Activated CD8-positive, alpha-beta T cell treated with anti-CD3 and anti-CD28 coated beads for 36 hours (primary cell): ENCODE results near the gene CDHR3. TPM values are rescaled to one million over a fixed set of nuclear protein-coding genes. Genes with fewer than 3 reads are reported as not detected.

Experiments used
- ATAC-seq: fragments of 200-7000 bp; cut with Tn5 transposase; one replicate; pipeline ENCODE4 v1.10.0; 2021; ENCODE audit warnings: mild to moderate bottlenecking, moderate library complexity
- CTCF ChIA-PET: fragments of 350-600 bp; sonication (Branson Sonifier 250); formaldehyde crosslinking; loops from one replicate; lab custom pipeline; 2021; ENCODE audit warnings: antibody characterized with exemption; lab: Charles Lee
- POLR2A ChIA-PET: fragments of 350-600 bp; sonication (Branson Sonifier 250); formaldehyde crosslinking; loops from one replicate; lab custom pipeline; 2021; ENCODE audit warnings: antibody characterized with exemption; lab: Charles Lee
- DNase-seq: peaks from one replicate; pipeline ENCODE4 v3.0.0-alpha.2; 2020
- H3K27ac Mint-ChIP-seq: one replicate; pipeline ENCODE4 v1.8.0; 2021; ENCODE audit warnings: mild to moderate bottlenecking, mixed read lengths
- H3K27me3 Mint-ChIP-seq: one replicate; pipeline ENCODE4 v1.8.0; 2021; ENCODE audit warnings: mixed read lengths
- H3K36me3 Mint-ChIP-seq: one replicate; pipeline ENCODE4 v1.8.0; 2021; ENCODE audit warnings: low read depth, mixed read lengths
- H3K4me1 Mint-ChIP-seq: one replicate; pipeline ENCODE4 v1.8.0; 2021; ENCODE audit warnings: low read depth, mixed read lengths
- H3K4me3 Mint-ChIP-seq: one replicate; pipeline ENCODE4 v1.8.0; 2021; ENCODE audit warnings: mild to moderate bottlenecking, moderate library complexity, mixed read lengths
- H3K9me3 Mint-ChIP-seq: one replicate; pipeline ENCODE4 v1.8.0; 2021; ENCODE audit warnings: mixed read lengths
- CTCF ChIP-seq: fragments of 200-600 bp; IDR thresholded peaks from one replicate; pipeline ENCODE4 v1.8.0; 2022; ENCODE audit warnings: antibody characterized with exemption, mild to moderate bottlenecking
- intact Hi-C: fragments of 100-400 bp; cut with micrococcal nuclease; formaldehyde crosslinking; loops from one replicate; pipeline ENCODE4 v1.10.0; 2022
- total RNA-seq, 2 experiments: library from RNA; stranded (reverse); gene quantifications; one replicate each; pipeline ENCODE4 v1.2.3, GENCODE V29; 2021

CDHR3 gene
- total RNA-seq, 2 experiments from 2014 or later, result 0.58 to 0.74 TPM

- POLR2A ChIA-PET, result interaction anchor here (0.9 to 3.3 kb wide), 4 partner anchors 10 to 34 kb away, joined by 4 to 15 read pairs (median 9); partner anchors contain the start of gene SYPL1
- peaks cover 20% of the 10 kb centered on the region for H3K4me1 Mint-ChIP-seq
- no peak for ATAC-seq
- H3K27me3 Mint-ChIP-seq, result no peaks in the 10 kb centered on the region
- peaks cover 2% of the 10 kb centered on the region for H3K9me3 Mint-ChIP-seq
- no peak overlapping the region for H3K4me3 Mint-ChIP-seq
- H3K27ac Mint-ChIP-seq, result no peak overlapping the region
- CTCF ChIA-PET, result interaction anchor here (0.6 to 4.5 kb wide), 5 partner anchors 10 to 291 kb away, joined by 3 to 17 read pairs (median 4); no protein-coding TSS in a partner anchor
- DNase-seq, result no peak
- intact Hi-C loops, result no loop called here
- H3K36me3 Mint-ChIP-seq, result peaks cover 6% of the 10 kb centered on the region
- TF ChIP-seq CTCF, result no peak
Measured at GRCh38 chr7:106082087-106082854, 119.2 kb downstream of the CDHR3 start.

Other genes starting within 250 kb of the CDHR3 start
- 1 to 10 TPM; 4.8 to 5.3 TPM for gene ATXN7L1, start 86.7 kb upstream of the CDHR3 start, total RNA-seq
- gene SYPL1, start 149.0 kb downstream of the CDHR3 start, total RNA-seq, result 10 to 100 TPM; 40.1 to 44.6 TPM